ENCODE measurements around the gene DCAF8L2.

DNA sequence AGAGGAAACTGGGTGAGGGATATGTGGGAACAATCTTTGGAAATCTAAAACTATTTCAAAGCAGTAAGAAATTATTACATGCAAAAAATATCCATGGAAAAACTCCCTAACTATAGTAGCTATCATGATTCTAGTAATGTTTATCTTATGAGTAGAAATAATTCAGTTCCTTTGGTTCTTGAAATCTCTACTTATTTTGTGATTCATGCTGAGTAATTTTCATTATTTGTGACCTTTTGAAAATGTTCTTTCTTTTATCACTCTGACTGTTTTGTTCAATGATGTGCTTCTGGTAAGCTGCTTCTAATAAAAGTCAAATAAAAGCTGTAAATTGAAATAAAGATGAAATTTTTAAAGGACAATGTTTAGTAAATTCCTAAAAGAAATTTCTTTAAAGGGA lies 177.2 kb downstream of the DCAF8L2 start:
- TF ChIP-seq CTCF (conservative IDR thresholded peaks at IDR 0.05; ENCODE audit: low read depth in 2 of 2) (no peak), POLR2AphosphoS5 (IDR thresholded peaks at IDR 0.05; ENCODE audit: low read depth) (no peak)
